Hepatocyte (in vitro differentiated cells): ENCODE measurements around the gene NEDD9.

Source experiments
- CTCF ChIP-seq: fragments of 200-600 bp; sonication (generic); IDR thresholded peaks from 2 replicates; pipeline ENCODE4 v1.5.1; 2016; ENCODE audit warnings: antibody characterized with exemption, mild to moderate bottlenecking; ENCODE audit not compliant: poor library complexity
- EZH2phosphoT487 ChIP-seq: fragments of 200-600 bp; sonication (generic); IDR thresholded peaks from one replicate; pipeline ENCODE4 v1.6.1; 2018; ENCODE audit warnings: antibody characterized with exemption, mild to moderate bottlenecking, low read depth, moderate library complexity; ENCODE audit not compliant: unreplicated experiment, severe bottlenecking

DNA sequence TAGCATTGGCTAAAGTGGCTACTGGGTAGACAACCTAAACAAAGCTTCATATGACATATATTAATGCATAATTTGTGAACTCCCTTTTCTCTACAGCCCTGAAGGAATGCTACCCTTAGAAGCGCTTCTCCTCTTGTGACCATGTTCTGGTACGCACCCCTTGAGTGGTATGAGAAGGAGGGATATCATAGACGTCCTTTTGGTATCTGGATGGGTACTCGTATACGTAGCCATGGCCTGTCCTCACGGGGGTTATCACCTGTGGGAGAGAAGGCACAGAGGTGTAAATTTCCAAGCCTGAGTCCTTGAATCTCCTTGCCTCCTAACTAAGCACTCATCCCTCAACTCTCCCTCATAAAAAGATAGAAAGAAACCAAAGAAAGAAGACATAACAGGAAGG lies 39.0 kb downstream of the NEDD9 start:
- TF ChIP-seq EZH2phosphoT487 (no peak), CTCF (no peak)
